Activated B cell treated with CpG ODN at 0.5 μM for 24 hours (primary cell): ENCODE measurements around the gene FUBP3. TPM values are rescaled to one million over a fixed set of nuclear protein-coding genes. Genes with fewer than 3 reads are reported as not detected.

Experiments used
- ATAC-seq: fragments of 200-7000 bp; cut with Tn5 transposase; one replicate; pipeline ENCODE4 v1.10.0; 2021; ENCODE audit warnings: low read depth, mild to moderate bottlenecking, moderate library complexity
- CTCF ChIA-PET: fragments of 350-600 bp; sonication (Branson Sonifier 250); formaldehyde crosslinking; loops from one replicate; lab custom pipeline; 2021; ENCODE audit warnings: antibody characterized with exemption; lab: Charles Lee
- POLR2A ChIA-PET: fragments of 350-600 bp; sonication (Branson Sonifier 250); formaldehyde crosslinking; loops from one replicate; lab custom pipeline; 2021; ENCODE audit warnings: antibody characterized with exemption; lab: Charles Lee
- DNase-seq: peaks from one replicate; pipeline ENCODE4 v3.0.0; 2022
- H3K27ac Mint-ChIP-seq: one replicate; pipeline ENCODE4 v1.8.0; 2020; ENCODE audit warnings: mixed read lengths
- H3K27me3 Mint-ChIP-seq: one replicate; pipeline ENCODE4 v1.8.0; 2021; ENCODE audit warnings: mixed read lengths
- H3K36me3 Mint-ChIP-seq: one replicate; pipeline ENCODE4 v1.8.0; 2021; ENCODE audit warnings: low read depth, mixed read lengths
- H3K4me1 Mint-ChIP-seq: one replicate; pipeline ENCODE4 v1.8.0; 2021; ENCODE audit warnings: mixed read lengths
- H3K4me3 Mint-ChIP-seq: one replicate; pipeline ENCODE4 v1.8.0; 2020; ENCODE audit warnings: mild to moderate bottlenecking, mixed read lengths
- H3K9me3 Mint-ChIP-seq: one replicate; pipeline ENCODE4 v1.8.0; 2020; ENCODE audit warnings: mixed read lengths
- CTCF ChIP-seq: fragments of 200-600 bp; IDR thresholded peaks from one replicate; pipeline ENCODE4 v1.8.0; 2022; ENCODE audit warnings: antibody characterized with exemption, mild to moderate bottlenecking
- intact Hi-C: fragments of 100-400 bp; cut with micrococcal nuclease; formaldehyde crosslinking; loops from one replicate; pipeline ENCODE4 v1.15.1; 2024
- total RNA-seq: library from RNA; stranded (reverse); gene quantifications from 2 replicates; pipeline ENCODE4 v1.2.3, GENCODE V29; 2022

Gene FUBP3
- total RNA-seq, 1 donor from 2014 or later: 44.7 TPM

GRCh38 chr9:130651221-130651620 lies 71.8 kb downstream of the FUBP3 start:
- Mint-ChIP-seq H3K27me3 (peaks cover 19% of the 10 kb centered on the region), H3K4me1 (no peaks in the 10 kb centered on the region), H3K9me3 (peaks cover 6% of the 10 kb centered on the region), H3K36me3 (no peaks in the 10 kb centered on the region), H3K4me3 (no peak overlapping the region), H3K27ac (no peak overlapping the region)
- DNase-seq (no peak), ATAC-seq (no peak)
- CTCF ChIA-PET: no interaction called here
- POLR2A ChIA-PET: no interaction called here
- intact Hi-C loops: no loop called here
- no peak for TF ChIP-seq CTCF

GRCh38 chr9:130651752-130652151 lies 72.4 kb downstream of the FUBP3 start:
- no peak for TF ChIP-seq CTCF
- Mint-ChIP-seq H3K4me1 (no peaks in the 10 kb centered on the region), H3K27ac (no peak overlapping the region), H3K36me3 (no peaks in the 10 kb centered on the region), H3K27me3 (peaks cover 22% of the 10 kb centered on the region), H3K4me3 (no peak overlapping the region), H3K9me3 (peaks cover 4% of the 10 kb centered on the region)
- ChIA-PET CTCF (no interaction called here), POLR2A (no interaction called here)
- intact Hi-C loops: no loop called here
- ATAC-seq: no peak
- no peak for DNase-seq

GRCh38 chr9:130654879-130655278 lies 75.5 kb downstream of the FUBP3 start:
- peaks cover 5% of the 10 kb centered on the region for H3K4me1 Mint-ChIP-seq
- POLR2A ChIA-PET: interaction anchor here (0.7 kb wide), 1 partner anchor 93 kb away, joined by 5 read pairs; no protein-coding TSS in a partner anchor
- H3K4me3 Mint-ChIP-seq: no peak overlapping the region
- intact Hi-C loops: no loop called here
- peaks cover 2% of the 10 kb centered on the region for H3K9me3 Mint-ChIP-seq
- H3K27ac Mint-ChIP-seq: no peak overlapping the region
- no peak for TF ChIP-seq CTCF
- no peak for DNase-seq
- peaks cover 40% of the 10 kb centered on the region for H3K27me3 Mint-ChIP-seq
- no peaks in the 10 kb centered on the region for H3K36me3 Mint-ChIP-seq
- ATAC-seq: no peak
- CTCF ChIA-PET: no interaction called here

GRCh38 chr9:130658893-130659698 lies 79.7 kb downstream of the FUBP3 start:
- intact Hi-C loops: no loop called here
- ATAC-seq: no peak
- Mint-ChIP-seq H3K9me3 (peaks cover 2% of the 10 kb centered on the region), H3K27me3 (peaks cover 61% of the 10 kb centered on the region), H3K4me1 (peaks cover 27% of the 10 kb centered on the region), H3K27ac (no peak overlapping the region), H3K4me3 (no peak overlapping the region), H3K36me3 (no peaks in the 10 kb centered on the region)
- DNase-seq: no peak
- TF ChIP-seq CTCF: no peak
- ChIA-PET POLR2A (no interaction called here), CTCF (no interaction called here)

- Mint-ChIP-seq H3K4me1 (peaks cover 32% of the 10 kb centered on the region), H3K4me3 (peak overlapping the region; percentile 53), H3K27ac (no peak overlapping the region), H3K9me3 (peaks cover 2% of the 10 kb centered on the region), H3K36me3 (no peaks in the 10 kb centered on the region), H3K27me3 (peaks cover 63% of the 10 kb centered on the region)
- DNase-seq: no peak
- intact Hi-C loops: loop anchor here (10.0 kb wide), 1 partner anchor 1935 kb away; no protein-coding TSS in a partner anchor
- no peak for ATAC-seq
- TF ChIP-seq CTCF: no peak
- ChIA-PET CTCF (no interaction called here), POLR2A (interaction anchor here (0.7 kb wide), 1 partner anchor 224 kb away, joined by 5 read pairs; no protein-coding TSS in a partner anchor)
Measured at GRCh38 chr9:130659699-130660248, 80.4 kb downstream of the FUBP3 start.
